NCI-H2227 (cell line): Measurements from ENCODE around the gene STXBP2.

Source experiments
- DNase-seq: peaks from one replicate; lab custom pipeline; 2025; ENCODE audit not compliant: unreplicated experiment; lab: John Stamatoyannopoulos, UW

The STXBP2 gene

GRCh38 chr19:7612282-7613274 is 24.3 kb upstream of the STXBP2 start:
- no peak for DNase-seq

GRCh38 chr19:7614859-7615741 is 21.8 kb upstream of the STXBP2 start:
- DNase-seq = no peak

- DNase-seq = no peak
Measured at GRCh38 chr19:7617172-7617571, 19.7 kb upstream of the STXBP2 start.

GRCh38 chr19:7617735-7618134 is 19.2 kb upstream of the STXBP2 start:
- DNase-seq = no peak

- no peak for DNase-seq
Measured at GRCh38 chr19:7618348-7618747, 18.6 kb upstream of the STXBP2 start.

- DNase-seq = no peak
Measured at GRCh38 chr19:7618771-7619510, 18.0 kb upstream of the STXBP2 start.

GRCh38 chr19:7619671-7620441 is 17.1 kb upstream of the STXBP2 start:
- no peak for DNase-seq

- DNase-seq = no peak
Measured at GRCh38 chr19:7620442-7621412, 16.2 kb upstream of the STXBP2 start.

- no peak for DNase-seq
Measured at GRCh38 chr19:7622933-7623685, 13.8 kb upstream of the STXBP2 start.

- DNase-seq = no peak
Measured at GRCh38 chr19:7623725-7624603, 12.9 kb upstream of the STXBP2 start.

GRCh38 chr19:7624810-7625209 is 12.1 kb upstream of the STXBP2 start:
- DNase-seq = no peak

GRCh38 chr19:7625763-7626372 is 11.0 kb upstream of the STXBP2 start:
- no peak for DNase-seq

GRCh38 chr19:7627166-7627565 is 9.7 kb upstream of the STXBP2 start:
- DNase-seq = no peak

- DNase-seq = no peak
Measured at GRCh38 chr19:7628589-7629311, 8.2 kb upstream of the STXBP2 start.

GRCh38 chr19:7629347-7630054 is 7.4 kb upstream of the STXBP2 start, which contains the start of the genes PET100 and XAB2:
Gene PET100 (plus strand): TSS chr19:7629793. CDS start chr19:7629834, 41 bp downstream.
Gene XAB2 (minus strand): TSS chr19:7629545. CDS start chr19:7629527, 18 bp downstream.
- DNase-seq = peak; percentile 96
